ENCODE data around the gene SNX25.
A peak's percentile ranks its signal among the peaks of the same experiment; 100 is the strongest.
"Not testable (repeated sequence)": the region's sequence is repeated elsewhere in the genome, so short reads cannot be mapped to it uniquely, and the experiment has no call there.

SNX25 gene

DNA sequence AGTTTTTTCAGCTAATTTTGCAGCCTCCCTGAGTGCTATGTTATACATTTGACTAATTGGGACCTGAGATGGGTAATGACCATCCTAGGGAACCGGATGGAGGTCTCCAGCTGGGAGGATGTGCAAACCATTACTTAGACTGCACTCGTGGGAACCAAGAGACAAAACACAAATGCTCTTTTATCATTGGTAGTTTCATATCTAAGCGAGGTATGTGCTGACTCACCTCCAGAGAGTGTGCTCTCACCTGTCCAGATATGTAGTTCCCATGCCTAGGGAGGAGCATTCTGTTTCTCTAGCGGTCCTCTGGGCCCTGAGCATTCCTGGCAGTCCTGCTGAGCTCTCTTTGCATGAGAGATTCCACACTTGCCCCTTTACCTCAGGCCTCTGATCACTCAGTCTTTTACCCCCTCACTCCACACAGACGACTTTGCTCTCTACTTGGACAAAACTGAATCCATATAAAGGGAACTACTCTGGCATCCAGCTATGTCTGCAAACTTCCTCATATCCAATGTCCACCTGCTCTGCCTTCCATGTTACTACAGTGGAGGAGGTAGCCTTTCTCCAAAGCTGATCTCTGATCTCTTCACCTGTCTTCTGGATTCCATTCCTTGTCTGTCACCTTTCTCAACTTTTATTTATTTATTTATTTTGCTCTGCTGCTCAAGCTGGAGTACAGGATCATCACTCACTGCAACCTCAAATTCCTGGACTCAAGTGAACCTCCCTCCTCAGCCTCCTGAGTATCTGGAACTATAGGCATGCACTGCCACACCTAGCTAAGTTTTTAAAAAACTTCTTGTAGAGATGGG lies 97.9 kb downstream of the SNX25 start:
- peak in 1 of 2 experiments; percentile 20 for DNase-seq

DNA sequence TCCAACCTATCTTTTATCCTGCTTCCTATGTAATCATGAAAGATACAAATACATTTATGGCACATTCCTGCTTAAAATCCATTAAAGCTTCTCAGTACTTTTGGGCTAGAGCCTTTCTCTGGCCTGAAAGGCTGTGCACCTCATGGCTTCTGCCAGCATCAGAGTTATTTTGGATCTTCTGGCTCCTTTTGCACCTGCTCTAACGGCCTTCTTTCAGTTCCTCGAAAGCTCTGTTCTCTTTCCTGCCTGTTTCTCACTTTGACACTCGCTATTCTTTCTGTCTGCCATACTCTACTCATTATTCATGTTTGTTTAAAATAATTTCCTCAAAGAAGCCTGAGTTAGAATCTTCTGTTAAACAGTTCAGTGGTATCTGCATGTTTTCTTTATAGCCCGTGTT lies 100.4 kb downstream of the SNX25 start:
- no peak for DNase-seq

- DNase-seq, result no peak
Measured at GRCh38 chr4:185311113-185311888, 101.9 kb downstream of the SNX25 start.

DNA sequence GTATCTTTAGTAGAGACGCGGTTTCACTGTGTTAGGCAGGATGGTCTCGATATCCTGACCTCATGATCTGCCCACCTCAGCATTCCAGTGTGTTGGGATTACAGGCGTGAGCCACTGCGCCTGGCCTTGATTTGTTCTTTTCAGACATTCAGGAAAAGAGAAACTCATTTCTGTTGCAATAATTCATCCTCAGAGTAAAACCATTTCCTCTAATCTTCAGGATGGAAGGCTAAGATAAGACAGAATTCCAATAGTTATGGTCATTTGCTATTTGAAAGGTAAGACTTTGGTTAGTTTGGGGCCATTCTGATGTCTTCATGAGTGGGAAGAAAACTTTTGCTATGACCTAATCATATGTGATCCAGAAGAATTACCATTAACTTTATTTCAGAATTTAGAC lies 103.3 kb downstream of the SNX25 start:
- no peak for DNase-seq

DNA sequence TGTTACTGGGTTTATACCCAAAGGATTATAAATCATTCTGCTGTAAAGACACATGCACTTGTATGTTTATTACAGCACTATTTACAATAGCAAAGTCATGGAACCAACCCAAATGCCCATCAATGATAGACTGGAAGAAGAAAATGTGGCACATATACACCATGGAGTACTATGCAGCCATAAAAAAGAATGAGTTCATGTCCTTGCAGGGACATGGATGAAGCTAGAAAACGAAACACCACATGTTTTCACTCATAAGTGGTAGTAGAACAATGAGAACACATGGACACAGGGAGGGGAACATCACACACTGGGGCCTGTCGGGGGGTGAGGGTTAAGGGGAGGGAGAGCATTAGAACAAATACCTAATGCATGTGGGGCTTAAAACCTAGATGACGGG lies 108.1 kb downstream of the SNX25 start:
- not testable (repeated sequence) for DNase-seq

DNA sequence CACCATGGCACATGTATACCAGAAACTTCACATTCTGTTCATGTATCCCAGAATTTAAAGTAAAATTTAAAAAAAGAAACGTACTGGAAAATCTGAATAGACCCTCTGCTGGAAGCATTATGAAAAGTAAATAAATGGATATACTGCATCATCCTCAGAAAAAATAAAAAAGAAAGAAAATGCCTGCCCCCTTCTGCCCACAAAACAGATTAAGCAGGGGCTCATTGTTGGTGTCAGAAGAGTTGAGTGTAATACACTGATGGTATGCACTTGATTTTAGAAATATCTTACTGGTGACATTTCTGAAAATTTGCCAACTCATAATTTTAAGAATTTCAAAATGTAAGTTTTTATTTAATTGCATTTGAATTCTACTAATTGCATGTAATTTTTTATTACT lies 108.5 kb downstream of the SNX25 start:
- no peak for DNase-seq

DNA sequence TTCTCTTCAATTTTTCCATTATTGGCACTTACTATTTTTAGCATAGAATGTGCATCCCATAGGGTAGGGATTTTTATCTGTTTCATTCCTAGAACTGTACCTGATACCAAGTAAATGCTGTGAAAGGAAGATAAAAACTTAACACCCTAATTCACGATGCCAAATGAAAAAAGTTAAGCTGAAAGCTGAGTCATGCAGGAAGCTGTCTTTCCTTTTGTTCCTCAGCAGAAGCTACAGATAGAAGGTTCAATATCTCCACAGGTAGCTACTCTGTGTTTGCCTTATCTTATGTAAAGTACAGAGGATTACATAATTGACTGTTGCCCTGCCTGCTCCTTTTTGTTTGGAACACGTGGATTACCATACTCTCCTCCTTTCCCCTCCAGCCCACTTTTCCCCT lies 109.3 kb downstream of the SNX25 start:
- DNase-seq, result peak in 1 of 2 experiments; percentile 66

DNA sequence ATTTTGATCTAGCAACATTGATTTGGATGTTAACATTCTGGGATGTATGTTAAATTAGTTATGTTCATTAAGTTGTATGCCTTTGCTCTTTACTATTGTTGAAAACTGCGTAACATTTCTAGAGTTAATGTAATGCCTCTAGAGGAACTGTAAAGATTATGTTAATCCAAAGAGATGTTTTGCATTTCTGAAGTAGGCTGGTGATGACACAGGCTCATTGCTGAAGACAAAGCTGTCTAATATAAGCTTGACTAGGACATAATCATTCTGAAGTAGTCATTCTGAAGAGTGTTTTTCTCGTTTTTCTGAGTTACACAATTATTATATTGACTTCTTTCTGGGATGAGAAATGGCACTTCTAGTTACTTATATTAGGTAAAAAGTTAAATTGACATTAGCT lies 113.4 kb downstream of the SNX25 start:
- DNase-seq, result no peak

GRCh38 chr4:185323606-185324005 lies 114.2 kb downstream of the SNX25 start:
- DNase-seq, result no peak

DNA sequence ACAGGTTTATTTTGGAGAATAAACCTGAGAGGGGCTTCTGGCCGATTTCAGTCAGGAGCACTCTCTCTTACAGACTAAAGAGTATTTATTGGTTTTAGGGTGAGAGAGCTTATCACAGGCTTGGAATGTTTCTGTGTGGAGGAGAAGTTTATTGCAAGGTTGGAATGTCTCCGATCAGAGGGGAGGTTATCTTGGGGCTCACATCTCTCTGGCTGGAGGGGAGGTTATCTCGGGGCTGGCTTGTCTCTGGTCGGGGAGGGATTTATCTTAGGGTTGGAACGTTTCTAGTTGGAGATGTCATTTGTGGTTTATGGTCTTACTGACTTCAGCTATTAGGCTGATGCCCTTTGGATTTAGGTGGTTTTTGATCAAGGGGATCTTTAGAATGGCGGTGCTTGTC lies 115.0 kb downstream of the SNX25 start:
- DNase-seq, result not testable (repeated sequence)

DNA sequence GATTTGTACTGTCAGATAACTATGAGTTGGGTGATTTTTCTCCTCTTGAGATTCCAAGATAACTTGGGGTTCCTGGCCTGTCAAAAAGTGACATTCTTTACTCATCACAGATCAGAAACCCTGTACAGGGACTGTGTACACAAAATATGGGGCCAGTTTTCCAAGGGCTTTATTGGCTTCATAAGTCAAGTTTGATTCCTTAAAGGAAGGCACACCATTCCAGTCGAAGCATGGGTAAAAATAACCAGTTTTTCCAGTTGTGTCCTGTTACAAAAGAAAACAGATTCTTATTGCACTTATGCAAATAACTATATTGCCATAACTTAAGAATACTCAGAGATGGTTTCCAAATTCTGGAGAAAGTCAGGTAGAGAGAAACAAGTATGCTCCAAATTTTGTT lies 116.3 kb downstream of the SNX25 start:
- DNase-seq, result not testable (repeated sequence)

DNA sequence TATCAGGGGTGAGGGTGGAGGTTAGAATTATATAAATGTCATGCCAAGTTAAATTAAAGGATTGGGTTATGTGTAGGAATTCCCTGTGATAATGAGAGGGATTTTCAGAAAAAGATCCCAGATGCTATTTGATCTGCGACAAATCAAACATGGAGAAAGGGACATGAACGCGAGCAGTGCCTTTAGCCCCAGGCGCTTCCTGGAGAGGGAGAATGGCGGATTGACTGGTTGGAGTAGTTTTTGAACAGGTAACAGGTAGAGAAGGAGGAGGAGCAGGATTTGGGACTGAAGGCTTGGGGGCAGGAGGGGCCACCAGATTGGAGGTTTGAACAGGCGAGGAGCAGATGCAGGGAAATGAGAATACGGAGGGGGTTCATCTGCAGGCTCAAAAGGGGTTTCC lies 119.2 kb downstream of the SNX25 start:
- DNase-seq, result no peak

DNA sequence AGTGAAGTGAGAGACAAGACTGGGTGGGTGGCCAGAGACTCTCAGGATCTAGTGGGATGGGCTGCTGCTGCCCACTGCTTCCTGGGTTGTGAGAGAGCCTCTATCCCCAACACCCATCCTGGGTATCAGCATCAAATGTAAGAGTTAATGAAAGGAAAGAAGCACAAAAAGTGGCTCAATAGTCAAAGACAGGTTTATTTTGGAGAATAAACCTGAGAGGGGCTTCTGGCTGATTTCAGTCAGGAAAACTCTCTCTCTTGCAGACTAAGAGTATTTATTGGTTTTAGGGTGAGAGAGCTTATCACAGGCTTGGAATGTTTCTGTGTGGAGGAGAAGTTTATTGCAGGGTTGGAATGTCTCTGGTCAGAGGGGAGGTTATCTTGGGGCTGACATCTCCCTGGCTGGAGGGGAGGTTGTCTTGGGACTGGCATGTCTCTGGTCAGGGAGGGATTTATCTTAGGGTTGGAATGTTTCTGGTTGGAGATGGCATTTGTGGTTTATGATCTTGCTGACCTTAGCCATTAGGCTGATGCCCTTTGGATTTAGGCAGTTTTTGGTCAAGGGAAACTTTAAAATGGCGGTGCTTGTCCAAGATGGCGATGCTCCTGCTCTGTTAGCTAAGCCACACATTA lies 120.6 kb downstream of the SNX25 start:
- not testable (repeated sequence) for DNase-seq

DNA sequence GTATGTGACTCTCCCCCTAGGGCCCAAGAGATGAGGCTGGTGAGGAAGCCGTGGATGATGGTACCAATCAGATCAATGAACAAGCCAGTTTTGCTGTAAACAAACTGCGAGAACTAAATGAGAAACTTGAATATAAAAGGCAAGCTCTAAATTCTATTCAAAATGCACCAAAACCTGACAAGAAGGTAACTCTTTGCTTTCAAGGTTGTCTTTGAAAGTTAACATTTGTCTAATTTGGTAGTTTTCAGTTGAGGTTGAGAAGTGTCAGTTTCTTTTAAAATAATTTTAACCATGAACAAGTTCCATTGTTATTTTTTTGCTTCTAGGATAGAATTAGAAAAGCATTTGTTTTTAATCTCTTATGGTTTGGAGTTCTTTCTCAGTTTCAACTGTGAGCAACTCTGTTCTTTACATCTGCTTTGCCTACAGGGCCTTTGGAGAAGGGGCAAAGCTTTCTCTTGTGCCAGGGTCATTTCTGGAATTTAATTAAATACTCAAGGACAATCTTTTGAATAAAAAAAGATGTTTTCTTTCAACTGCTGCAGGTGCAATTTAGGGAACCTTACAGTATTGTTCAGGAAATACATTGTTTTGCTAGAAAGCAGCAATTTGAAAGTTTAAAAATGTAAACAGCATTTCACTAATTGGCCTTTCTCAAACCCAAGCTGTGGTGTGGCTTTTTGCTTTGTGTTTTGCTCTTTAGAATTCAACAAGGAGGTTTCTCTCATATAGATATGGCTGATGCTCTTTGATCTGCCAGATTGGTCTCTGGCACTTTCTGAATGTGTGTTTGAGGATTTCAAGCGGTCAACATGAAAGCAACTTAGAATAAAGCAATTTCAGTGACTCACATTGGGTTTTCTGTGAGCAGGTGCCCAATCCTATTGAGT lies 123.4 kb downstream of the SNX25 start:
- DNase-seq, result peak in 1 of 2 experiments; percentile 7

DNA sequence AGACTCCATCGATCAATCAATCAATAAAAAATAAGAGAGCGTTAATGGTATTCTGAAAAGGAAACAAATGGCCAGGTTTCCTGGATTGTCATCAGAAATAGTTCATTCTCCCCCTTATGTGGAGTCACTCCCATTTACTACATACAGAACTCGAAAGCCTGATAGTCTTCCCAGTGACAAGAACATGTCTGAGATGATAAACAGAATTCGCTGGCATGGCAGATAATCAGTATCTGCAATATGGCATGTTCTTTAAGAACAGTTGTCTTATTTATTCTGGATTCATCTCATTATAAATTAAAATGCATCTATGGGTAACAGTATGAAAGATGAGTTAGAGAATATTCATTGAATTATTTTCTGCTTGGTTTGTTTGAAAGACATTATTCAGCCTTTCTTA lies 124.9 kb downstream of the SNX25 start:
- DNase-seq, result no peak

- no peak for DNase-seq
Measured at GRCh38 chr4:185335579-185335978, 126.2 kb downstream of the SNX25 start.

GRCh38 chr4:185339941-185340340 lies 130.5 kb downstream of the SNX25 start:
- DNase-seq, result no peak

DNA sequence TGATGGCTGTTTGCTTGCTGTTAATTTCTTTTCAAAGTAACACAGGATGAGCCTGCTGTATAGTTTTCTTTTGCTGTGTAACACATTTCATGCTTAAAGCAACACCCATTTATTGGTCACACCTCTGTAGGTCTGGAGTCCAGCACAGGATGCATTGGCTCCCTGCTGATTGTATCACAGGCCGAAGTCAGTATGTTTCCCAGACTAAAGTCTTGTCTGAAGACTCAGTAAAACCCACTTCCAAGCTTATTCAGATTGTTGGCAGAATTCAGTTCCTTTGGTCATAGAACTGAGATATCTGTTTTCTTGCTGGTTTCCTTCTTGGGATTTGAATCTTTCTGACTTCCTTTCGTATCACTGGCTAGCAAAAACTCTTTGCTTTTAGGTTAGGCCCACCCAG lies 132.0 kb downstream of the SNX25 start:
- no peak for DNase-seq

- DNase-seq, result no peak
Measured at GRCh38 chr4:185341841-185342240, 132.4 kb downstream of the SNX25 start.

- DNase-seq, result no peak
Measured at GRCh38 chr4:185343726-185344581, 134.6 kb downstream of the SNX25 start.

DNA sequence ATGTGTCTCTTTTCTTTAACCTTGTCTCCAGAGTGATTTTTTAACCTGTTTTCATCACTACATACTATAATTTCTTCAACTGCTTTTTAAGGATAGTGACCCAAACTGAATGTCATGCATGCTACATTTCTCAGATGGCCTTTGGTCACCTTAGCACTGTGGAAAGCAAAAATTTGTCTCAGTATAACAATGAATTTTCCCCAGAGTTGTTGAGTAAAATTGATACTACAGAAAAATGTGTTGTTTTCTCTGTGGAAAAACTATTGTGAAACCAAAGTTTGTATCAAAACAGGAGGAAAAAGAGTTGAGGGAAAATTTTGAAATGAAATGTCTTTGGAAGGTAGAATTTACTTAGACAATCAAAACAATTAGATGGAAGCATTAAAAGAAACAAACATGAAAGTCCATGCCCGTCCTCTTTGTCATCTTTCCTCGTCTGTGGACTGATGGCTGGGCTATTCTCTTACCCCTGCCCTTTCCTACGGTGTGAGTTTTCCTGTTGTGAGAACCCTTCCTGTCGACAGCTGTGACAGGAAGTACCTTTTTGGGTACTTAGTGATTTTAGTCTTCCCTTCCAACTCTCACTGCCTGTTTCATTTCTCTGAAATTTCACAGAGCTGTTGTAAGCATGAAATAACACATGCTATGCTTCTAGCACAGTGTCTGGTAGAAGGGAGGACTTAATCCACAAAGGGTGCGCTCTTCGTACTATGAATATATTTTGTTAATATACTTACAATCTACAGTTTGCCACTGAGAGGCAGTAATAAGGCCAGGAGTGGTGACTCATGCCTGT lies 135.5 kb downstream of the SNX25 start:
- no peak for DNase-seq

Measured in NCI-H2081 (cell line).